Measurements from ENCODE around the gene DOC2A.
"Not testable (repeated sequence)": the region's sequence is repeated elsewhere in the genome, so short reads cannot be mapped to it uniquely, and the experiment has no call there.

Gene DOC2A

GRCh38 chr16:30027588-30028437, 17.0 kb upstream of the DOC2A start:
- DNase-seq (ENCODE audit: low read depth), result no peak

- no peak for DNase-seq (ENCODE audit: low read depth)
These were observed 15.6 kb upstream of the DOC2A start for GRCh38 chr16:30026449-30026848.

GRCh38 chr16:30025574-30025973, 14.7 kb upstream of the DOC2A start:
- no peak for DNase-seq (ENCODE audit: low read depth)

- DNase-seq (ENCODE audit: low read depth), result no peak
These were observed 14.3 kb upstream of the DOC2A start for GRCh38 chr16:30025156-30025555.

GRCh38 chr16:30024451-30024850, 13.6 kb upstream of the DOC2A start:
- DNase-seq (ENCODE audit: low read depth), result no peak

GRCh38 chr16:30023586-30023985, 12.8 kb upstream of the DOC2A start:
- no peak for DNase-seq (ENCODE audit: low read depth)

- DNase-seq (ENCODE audit: low read depth), result no peak
These were observed 12.1 kb upstream of the DOC2A start, which contains the start of gene C16orf92 for GRCh38 chr16:30022887-30023286. Gene C16orf92 (plus strand): TSS chr16:30023198. CDS start chr16:30023341, 143 bp downstream.

- DNase-seq (ENCODE audit: low read depth), result no peak
These were observed 7.9 kb upstream of the DOC2A start for GRCh38 chr16:30018731-30019158.

- not testable (repeated sequence) for DNase-seq (ENCODE audit: low read depth)
These were observed 7.1 kb upstream of the DOC2A start for GRCh38 chr16:30017937-30018336.

GRCh38 chr16:30017277-30017656, 6.4 kb upstream of the DOC2A start:
- DNase-seq (ENCODE audit: low read depth), result no peak

GRCh38 chr16:30016555-30017276, 5.9 kb upstream of the DOC2A start:
- no peak for DNase-seq (ENCODE audit: low read depth)

- not testable (repeated sequence) for DNase-seq (ENCODE audit: low read depth)
These were observed 4.6 kb upstream of the DOC2A start for GRCh38 chr16:30015450-30015849.

GRCh38 chr16:30012598-30012997, 1.8 kb upstream of the DOC2A start:
- DNase-seq (ENCODE audit: low read depth), result not testable (repeated sequence)

GRCh38 chr16:30011714-30012504, 1.1 kb upstream of the DOC2A start:
- DNase-seq (ENCODE audit: low read depth), result no peak

- DNase-seq (ENCODE audit: low read depth), result no peak
These were observed 610 bp downstream of the DOC2A start for GRCh38 chr16:30009990-30010843.

GRCh38 chr16:30009085-30009862, 1.6 kb downstream of the DOC2A start:
- no peak for DNase-seq (ENCODE audit: low read depth)

- DNase-seq (ENCODE audit: low read depth), result no peak
These were observed 3.4 kb downstream of the DOC2A start for GRCh38 chr16:30007378-30007895.

GRCh38 chr16:30006659-30007377, 4.0 kb downstream of the DOC2A start:
- DNase-seq (ENCODE audit: low read depth), result no peak

- no peak for DNase-seq (ENCODE audit: low read depth)
These were observed 4.7 kb downstream of the DOC2A start for GRCh38 chr16:30006095-30006473.
